DMS153 treated with DMSO at 0.1 percent for 48 hours (cell line): ENCODE measurements around the gene HOXB8.

Experiments
- DNase-seq: peaks from one replicate; lab custom pipeline; 2025; ENCODE audit not compliant: unreplicated experiment; lab: John Stamatoyannopoulos, UW

HOXB8 gene

DNA sequence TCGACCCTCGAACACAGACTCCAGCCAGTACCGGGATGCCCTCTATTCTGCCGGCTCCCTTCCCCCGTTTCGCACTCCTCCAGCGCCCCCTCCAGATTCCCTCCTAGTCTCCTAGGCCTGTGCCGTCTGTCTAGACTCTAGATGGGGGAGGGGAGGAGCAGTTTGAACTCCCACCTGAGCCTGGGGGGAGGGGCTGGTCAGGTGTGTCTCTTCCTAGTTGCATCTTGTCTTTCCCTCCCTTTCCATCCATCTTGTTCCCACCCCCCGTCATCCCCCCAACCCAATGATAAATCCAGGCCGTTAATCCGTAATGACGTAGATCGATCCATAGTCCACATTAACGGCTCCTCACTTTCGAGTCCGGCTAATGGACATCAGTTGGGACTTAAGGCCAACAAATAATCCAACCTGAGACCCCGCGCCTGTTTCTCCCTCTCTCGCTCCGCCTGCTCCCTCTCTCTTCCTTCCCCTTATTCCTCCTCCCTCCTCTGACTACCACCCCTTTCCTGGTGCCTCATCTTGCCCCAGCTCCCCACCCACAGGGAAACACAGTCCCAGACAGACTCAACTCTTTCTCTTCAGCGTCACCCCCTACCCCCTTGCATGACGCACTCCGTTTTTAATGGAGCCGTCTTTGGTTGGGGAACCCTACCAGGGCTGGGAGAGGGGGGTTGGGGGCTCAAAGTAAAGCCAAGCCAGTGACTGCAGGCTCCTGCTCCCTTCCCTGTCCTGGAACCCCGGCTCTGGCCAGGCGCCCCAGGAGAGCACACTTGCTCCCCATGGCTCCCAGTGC, 18.2 kb downstream of the HOXB8 start:
- DNase-seq: no peak

DNA sequence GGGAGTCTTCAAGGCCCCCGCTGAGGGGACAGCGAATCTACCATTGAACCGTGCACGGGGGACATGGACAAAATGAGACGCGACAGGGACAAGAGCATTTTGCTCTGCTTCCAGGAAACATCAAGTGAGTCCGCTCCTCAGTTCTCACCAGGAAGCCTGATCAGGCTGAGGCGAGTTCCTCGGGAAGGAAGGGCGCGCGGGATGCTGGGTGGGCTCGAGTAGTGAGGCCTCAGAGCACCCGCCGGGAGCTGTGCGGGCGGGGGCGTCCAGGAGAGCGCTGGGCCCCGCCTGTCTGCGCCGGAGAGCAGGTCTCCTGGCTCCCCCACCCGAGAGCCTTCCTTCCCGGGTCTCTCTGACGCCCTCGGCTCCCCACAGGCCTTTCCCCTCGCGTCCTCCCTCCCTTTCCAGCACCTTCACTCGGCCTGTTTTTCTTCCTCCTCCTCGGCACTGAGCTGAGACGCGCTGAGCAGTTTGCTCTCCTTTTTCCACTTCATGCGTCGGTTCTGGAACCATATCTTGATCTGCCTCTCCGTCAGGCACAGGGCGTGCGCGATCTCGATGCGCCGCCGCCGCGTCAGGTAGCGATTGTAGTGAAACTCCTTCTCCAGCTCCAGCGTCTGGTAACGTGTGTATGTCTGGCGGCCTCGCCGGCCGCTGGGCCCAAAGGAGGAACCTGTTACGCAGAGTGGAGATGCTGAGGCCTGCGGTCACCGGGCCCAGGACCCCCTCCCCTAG, 18.9 kb downstream of the HOXB8 start:
- no peak for DNase-seq

- DNase-seq: no peak
These were observed 19.7 kb downstream of the HOXB8 start for GRCh38 chr17:48595278-48595999.

DNA sequence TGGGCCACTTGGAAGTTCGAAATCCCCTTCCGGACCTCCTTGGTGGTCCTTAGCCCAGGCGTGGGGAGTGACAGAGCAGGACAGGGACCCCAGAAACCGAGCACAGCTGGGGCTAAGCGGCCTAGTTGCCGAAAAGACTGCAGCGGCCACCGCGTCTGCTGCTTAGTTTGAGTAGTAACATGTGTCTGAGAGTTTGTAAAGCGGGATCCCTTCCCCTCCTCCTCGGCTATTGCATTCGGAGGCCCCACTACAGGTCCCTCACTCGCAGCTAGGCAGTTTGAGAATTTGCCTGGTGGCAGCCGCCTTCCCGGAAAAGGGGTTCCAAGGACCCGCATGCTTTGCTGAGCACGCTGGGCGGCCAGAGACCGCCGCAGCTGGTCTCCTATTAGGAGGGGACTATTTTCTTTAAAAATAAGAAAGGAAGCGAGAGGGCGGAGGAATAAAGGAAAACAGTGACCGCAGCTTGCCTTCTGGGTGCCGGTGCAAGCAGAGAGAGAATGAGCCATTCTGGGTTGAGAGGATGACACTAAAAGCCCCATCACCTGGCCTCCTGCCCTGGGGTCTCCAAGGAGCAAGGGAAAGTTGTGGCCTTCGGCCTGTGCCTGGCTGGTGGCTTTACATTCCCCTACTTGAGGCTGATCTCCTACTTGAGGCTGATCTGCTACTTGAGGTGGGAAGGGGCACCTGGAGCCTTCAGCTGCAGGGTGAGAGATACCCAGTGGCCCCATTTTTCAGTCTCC, 20.4 kb downstream of the HOXB8 start:
- DNase-seq: no peak

GRCh38 chr17:48593840-48594537, 21.1 kb downstream of the HOXB8 start:
- peak; percentile 96 for DNase-seq

- peak; percentile 54 for DNase-seq
These were observed 21.8 kb downstream of the HOXB8 start, which contains the start of gene HOXB5 for GRCh38 chr17:48593126-48593829. Gene HOXB5 (minus strand): TSS chr17:48593779. CDS start chr17:48593682, 97 bp downstream.

DNA sequence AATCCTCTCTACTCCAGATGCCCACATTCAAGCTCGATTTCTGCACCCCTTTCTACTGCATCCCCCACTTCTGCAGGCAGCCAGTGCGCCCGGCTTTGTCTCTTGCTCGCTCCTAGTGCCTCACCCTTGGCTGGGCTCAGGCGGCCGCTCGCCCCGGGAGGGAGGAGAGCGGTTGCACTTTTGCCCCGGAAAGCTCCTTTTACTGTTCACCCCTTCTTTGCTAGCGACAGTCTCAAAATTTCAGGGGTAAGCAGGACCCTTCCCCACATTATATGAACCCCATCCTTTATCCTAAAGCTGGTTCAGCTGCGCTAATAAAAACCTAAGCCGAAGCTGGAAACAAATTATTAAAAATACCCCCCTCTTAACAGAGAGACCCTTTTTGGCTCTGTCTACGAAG, 22.5 kb downstream of the HOXB8 start:
- no peak for DNase-seq

DNA sequence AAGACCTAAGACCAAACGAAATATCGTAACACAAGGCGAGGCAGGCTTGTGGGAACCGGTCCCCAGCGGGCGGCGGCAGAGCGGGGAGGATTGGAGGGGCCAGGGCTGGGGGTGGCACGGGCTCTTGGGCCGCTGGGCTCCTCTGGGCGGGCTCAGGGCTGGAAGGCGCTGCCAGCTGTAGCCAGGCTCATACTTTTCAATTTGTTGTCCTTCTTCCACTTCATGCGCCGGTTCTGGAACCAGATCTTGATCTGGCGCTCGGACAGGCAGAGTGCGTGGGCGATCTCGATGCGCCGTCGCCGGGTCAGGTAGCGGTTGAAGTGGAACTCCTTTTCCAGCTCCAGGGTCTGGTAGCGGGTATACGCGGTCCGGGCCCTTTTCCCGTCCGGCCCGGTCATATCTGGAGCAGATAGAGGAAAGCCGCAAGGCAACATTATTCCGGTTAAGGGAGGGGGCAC, 23.0 kb downstream of the HOXB8 start:
- no peak for DNase-seq

DNA sequence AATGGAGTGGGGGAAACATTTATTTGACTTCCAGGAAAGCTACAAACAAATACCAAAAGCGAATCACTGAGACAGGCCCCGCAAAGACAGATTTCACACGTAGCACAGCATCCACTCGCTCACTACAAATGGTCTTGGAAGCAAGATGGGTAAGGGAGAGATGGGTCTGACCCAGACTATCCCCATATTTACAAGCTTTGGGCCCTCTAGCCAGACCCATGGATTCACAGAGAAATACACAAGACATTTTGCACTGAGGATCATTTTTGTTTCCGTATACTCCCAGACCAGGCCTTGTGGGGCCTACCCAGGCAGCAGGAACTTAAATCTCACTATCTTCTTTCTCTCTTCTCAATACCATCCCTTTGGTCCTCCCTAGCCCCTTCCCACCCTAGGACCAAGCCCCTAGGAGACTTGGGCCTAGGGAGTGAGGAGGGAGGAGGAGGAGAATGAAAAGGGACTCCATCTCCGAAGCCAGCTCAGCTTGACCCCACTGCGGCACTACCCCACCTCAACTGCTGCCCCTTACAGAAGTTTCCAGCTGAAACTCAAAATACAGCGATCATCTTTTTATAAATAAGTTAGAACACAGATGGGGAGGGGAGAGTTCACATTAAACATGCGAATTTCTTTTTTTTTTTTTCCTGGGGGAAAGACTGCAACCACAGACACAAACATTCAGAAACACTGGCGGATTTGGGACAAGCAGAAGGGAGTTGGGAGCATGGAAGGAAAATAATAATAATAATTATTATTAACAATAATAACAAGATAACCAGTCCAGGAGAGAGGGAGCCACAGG, 23.6 kb downstream of the HOXB8 start:
- DNase-seq: no peak

- DNase-seq: no peak
These were observed 24.4 kb downstream of the HOXB8 start for GRCh38 chr17:48590607-48591161.

DNA sequence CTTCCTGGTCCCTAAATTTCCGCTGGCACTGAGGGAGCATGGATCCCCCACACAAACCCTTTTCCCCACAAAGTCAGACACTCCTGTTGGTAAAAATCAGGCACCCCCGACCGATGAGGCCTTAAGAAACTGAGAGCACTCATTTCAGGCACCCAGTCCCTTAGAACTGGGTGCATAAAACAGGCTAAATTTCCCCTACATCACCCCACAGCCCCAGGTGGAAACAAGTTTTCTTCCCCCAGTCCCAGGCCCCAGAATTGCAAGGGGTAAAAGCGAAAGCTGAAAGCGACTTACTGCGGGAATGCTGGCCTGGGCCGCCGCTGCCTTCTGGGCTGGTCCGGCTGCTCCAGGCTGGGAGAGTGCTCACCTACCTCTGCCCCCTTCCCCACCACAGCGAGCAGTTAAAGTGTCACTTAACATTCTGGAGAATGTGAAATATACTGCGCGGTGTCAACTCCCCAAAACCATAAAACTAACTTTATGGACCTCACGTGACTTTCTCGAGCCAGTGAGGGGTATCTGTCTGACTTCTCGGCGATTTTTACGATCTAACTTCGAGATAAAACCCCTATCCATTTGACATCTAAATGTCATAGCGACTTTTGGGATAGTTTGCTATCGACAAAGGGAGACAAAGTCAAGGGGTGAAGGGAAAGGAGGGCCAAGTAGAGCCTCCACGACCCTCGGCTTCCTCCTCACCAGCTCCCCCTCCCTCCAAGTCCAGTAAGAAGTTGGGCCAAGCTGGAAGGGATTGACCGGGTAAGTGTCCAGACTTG, 25.1 kb downstream of the HOXB8 start, which contains the start of gene HOXB3:
Gene HOXB3 (minus strand): TSS at position 411 of the 776 bp plus-strand sequence. CDS start 37,767 bp downstream, outside the sequence.
- DNase-seq: no peak

- no peak for DNase-seq
These were observed 25.8 kb downstream of the HOXB8 start for GRCh38 chr17:48589060-48589830.

GRCh38 chr17:48588528-48588927, 26.6 kb downstream of the HOXB8 start:
- no peak for DNase-seq

DNA sequence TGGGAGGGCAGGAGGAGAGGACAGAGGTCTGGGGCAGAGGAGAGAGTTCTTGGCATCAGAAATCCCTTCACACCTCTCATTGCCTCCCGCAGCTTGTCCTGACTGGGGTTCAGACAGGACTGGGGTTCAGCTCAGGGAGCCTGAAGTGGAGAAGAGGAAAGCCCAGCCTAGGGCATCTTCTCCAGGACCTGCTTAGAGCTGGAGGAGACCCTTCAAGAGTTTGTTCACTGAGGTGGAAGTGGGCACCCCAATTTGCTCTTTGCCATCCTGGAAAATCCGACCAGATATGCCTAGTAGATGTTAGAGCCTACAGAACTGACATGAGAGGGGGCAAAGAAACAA, 27.0 kb downstream of the HOXB8 start:
- DNase-seq: no peak

GRCh38 chr17:48587276-48588073, 27.6 kb downstream of the HOXB8 start:
- peak; percentile 74 for DNase-seq
